K562 (cell line): ENCODE measurements around the gene TMEM87B. TPM values are rescaled to one million over a fixed set of nuclear protein-coding genes. Genes with fewer than 3 reads are reported as not detected.
A peak's percentile ranks its signal among the peaks of the same experiment; 100 is the strongest.

Experiments
- ATAC-seq: fragments of 200-7000 bp; cut with Tn5 transposase; 3 replicates; pipeline ENCODE4 v1.9.1; 2020; ENCODE audit warnings: moderate library complexity
- BruUV-seq: library from RNA; stranded (reverse); fragments of 400-500 nt; replicated peaks from 2 replicates; lab custom pipeline; 2021; lab: Mats Ljungman, UMichigan
- CTCF ChIA-PET: fragments of 300-600 bp; formaldehyde crosslinking; extraction: SDS; loops from one replicate; lab custom pipeline; 2021; ENCODE audit warnings: low intra/inter-chr PET ratio; lab: Yijun Ruan, JAX
- POLR2A ChIA-PET: fragments of 300-600, 350-650 bp; sonication (Branson Sonifier 250); formaldehyde crosslinking; extraction: SDS; loops from one replicate; lab custom pipeline; 2021; ENCODE audit warnings: antibody characterized with exemption, inconsistent platforms; lab: Yijun Ruan, JAX
- DNase-seq, 4 experiments: peaks; one replicate each; pipeline versions ENCODE4 v3.0.0 to v3.0.0-alpha.2; 2011 to 2018; ENCODE audit warnings: low spot score in 3 of 4, mixed read lengths in 3 of 4; ENCODE audit errors: extremely low read depth in 1 of 4
- FAIRE-seq: peaks from 2 replicates; lab custom pipeline; 2011; peaks lifted over from hg19 to GRCh38; lab: Jason Lieb, UNC
- H2AFZ ChIP-seq: 2 replicates; pipeline ENCODE4 v1.6.0; 2011; ENCODE audit warnings: low read depth, low read length, control low read depth, inconsistent platforms
- H3K27ac ChIP-seq: fragments of 200-600 bp; 3 replicates; pipeline ENCODE4 v1.8.0; 2011; ENCODE audit warnings: low read depth, mild to moderate bottlenecking, control low read depth, inconsistent platforms, low read length, moderate library complexity, mixed read lengths; ENCODE audit errors: extremely low read depth
- H3K27me3 ChIP-seq, 2 experiments: fragments of 300-600 bp in 1 of 2; 2 replicates in 1 of 2; 3 replicates in 1 of 2; pipeline versions ENCODE4 v1.6.0 to v1.8.0; 2011; ENCODE audit warnings: inconsistent platforms in 2 of 2, low read length in 2 of 2, mild to moderate bottlenecking in 1 of 2, mixed read lengths in 1 of 2, moderate library complexity in 1 of 2; ENCODE audit not compliant: control insufficient read depth in 2 of 2, insufficient read depth in 2 of 2
- H3K36me3 ChIP-seq: fragments of 300-600 bp; 3 replicates; pipeline ENCODE4 v1.8.0; 2011; ENCODE audit warnings: mild to moderate bottlenecking, low read length, inconsistent platforms; ENCODE audit not compliant: control insufficient read depth, insufficient read depth
- H3K4me1 ChIP-seq, 2 experiments: fragments of 200-600 bp in 1 of 2; replicated peaks in 1 of 2; 2 replicates in 1 of 2; 3 replicates in 1 of 2; pipeline versions ENCODE4 v1.5.1 to v1.8.0; 2011; ENCODE audit warnings: inconsistent platforms in 2 of 2, low read length in 2 of 2, mild to moderate bottlenecking in 1 of 2, mixed read lengths in 1 of 2, moderate library complexity in 1 of 2; ENCODE audit not compliant: control insufficient read depth in 2 of 2, insufficient read depth in 2 of 2
- H3K4me2 ChIP-seq: 2 replicates; pipeline ENCODE4 v1.6.1; 2011; ENCODE audit warnings: low read length, control low read depth, inconsistent platforms, mixed read lengths; ENCODE audit not compliant: insufficient read depth
- H3K4me3 ChIP-seq: fragments of 200-600 bp; sonication (generic), shearing (Covaris generic); 2 replicates; pipeline ENCODE4 v1.5.1; 2016; ENCODE audit warnings: control low read depth, inconsistent platforms
- H3K79me2 ChIP-seq: fragments of 200-600 bp; 3 replicates; pipeline ENCODE4 v1.8.0; 2011; ENCODE audit warnings: low read length, inconsistent platforms; ENCODE audit not compliant: control insufficient read depth, insufficient read depth
- H3K9ac ChIP-seq, 2 experiments: 2 replicates each; pipeline versions ENCODE4 v1.6.0 to v1.6.1; 2011; ENCODE audit warnings: low read depth in 2 of 2, low read length in 2 of 2, control low read depth in 1 of 2, inconsistent platforms in 1 of 2, mild to moderate bottlenecking in 1 of 2, mixed read lengths in 1 of 2; ENCODE audit not compliant: insufficient read depth in 1 of 2
- H3K9me1 ChIP-seq: one replicate; pipeline ENCODE4 v1.6.0; 2011; ENCODE audit warnings: inconsistent platforms, mild to moderate bottlenecking, low read length, moderate library complexity; ENCODE audit not compliant: control insufficient read depth, insufficient read depth
- H3K9me3 ChIP-seq: replicated peaks from 2 replicates; pipeline ENCODE4 v1.5.1; 2011; ENCODE audit warnings: low read depth, low read length, inconsistent platforms; ENCODE audit not compliant: control insufficient read depth, insufficient read depth
- H4K20me1 ChIP-seq: replicated peaks from 2 replicates; pipeline ENCODE4 v1.6.1; 2011; ENCODE audit warnings: low read length, inconsistent platforms, mixed read lengths; ENCODE audit not compliant: control insufficient read depth, insufficient read depth
- E2F1 ChIP-seq: sonication (generic); formaldehyde crosslinking; IDR thresholded peaks from 2 replicates; pipeline ENCODE4 v1.8.1; 2023; ENCODE audit warnings: mild to moderate bottlenecking, missing genetic modification reagents, moderate library complexity
- ELF1 ChIP-seq: fragments of 200-800 bp; sonication (Bioruptor generic); IDR thresholded peaks from 2 replicates; pipeline ENCODE4 v1.6.1; 2016; ENCODE audit warnings: missing genetic modification characterization, missing compliant biosample characterization
- MAZ ChIP-seq, 2 experiments: fragments of 450-650 bp in 1 of 2; sonication (generic) in 1 of 2; formaldehyde crosslinking; IDR thresholded peaks in 1 of 2; conservative IDR thresholded peaks in 1 of 2; 2 replicates each; pipeline versions ENCODE4 v1.4.0 to v1.5.0; 2020; ENCODE audit warnings: mild to moderate bottlenecking in 1 of 2, missing genetic modification reagents in 1 of 2
- NKRF ChIP-seq: fragments of 450-650 bp; IDR thresholded peaks from 2 replicates; pipeline ENCODE4 v1.6.1; 2016; ENCODE audit warnings: borderline replicate concordance
- TGIF2 ChIP-seq: sonication (generic); formaldehyde crosslinking; IDR thresholded peaks from 2 replicates; pipeline ENCODE4 v1.8.1; 2022; ENCODE audit warnings: mild to moderate bottlenecking, missing genetic modification reagents, moderate library complexity
- THAP12 ChIP-seq: fragments of 250-450 bp; sonication (Bioruptor Pico); IDR thresholded peaks from 2 replicates; pipeline ENCODE4 v1.9.0; 2021; ENCODE audit warnings: mild to moderate bottlenecking, inconsistent platforms
- ZBTB11 ChIP-seq, 3 experiments: fragments of 200-800 bp in 1 of 3; fragments of 250-450 bp in 1 of 3; fragments of 450-650 bp in 1 of 3; sonication (Bioruptor Pico) in 1 of 3; sonication (Bioruptor generic) in 1 of 3; formaldehyde crosslinking in 1 of 3; IDR thresholded peaks; 2 replicates each; pipeline versions ENCODE4 v1.6.1 to v1.8.0; 2016 to 2022; ENCODE audit warnings: mild to moderate bottlenecking in 2 of 3, missing genetic modification characterization in 2 of 3, missing compliant biosample characterization in 1 of 3, moderate library complexity in 1 of 3
- ZNF134 ChIP-seq: fragments of 250-450 bp; sonication (Bioruptor Pico); conservative IDR thresholded peaks from 2 replicates; pipeline ENCODE4 v1.4.0; 2020
- ZNF263 ChIP-seq: sonication (generic); formaldehyde crosslinking; IDR thresholded peaks from 2 replicates; pipeline ENCODE4 v1.8.0; 2022; ENCODE audit warnings: mild to moderate bottlenecking, missing genetic modification reagents, borderline replicate concordance
- ZNF354B ChIP-seq: fragments of 250-450 bp; sonication (Bioruptor Pico); IDR thresholded peaks from 2 replicates; pipeline ENCODE4 v1.4.0; 2020
- ZNF583 ChIP-seq: fragments of 250-450 bp; sonication (Bioruptor Pico); IDR thresholded peaks from 2 replicates; pipeline ENCODE4 v1.4.0; 2020
- ZNF668 ChIP-seq: fragments of 250-450 bp; sonication (Bioruptor Pico); IDR thresholded peaks from 2 replicates; pipeline ENCODE4 v1.8.0; 2022; ENCODE audit warnings: mild to moderate bottlenecking, inconsistent platforms
- WGBS: fragments of 100-300 bp; shearing (Covaris generic); methylation state at CpG from one replicate; pipeline ENCODE4 v1.1.6; 2016; ENCODE audit warnings: low coverage, mixed read lengths; ENCODE audit not compliant: insufficient coverage; ENCODE audit errors: missing lambda C conversion rate; 5-methylcytosine and 5-hydroxymethylcytosine counted together
- in situ Hi-C: fragments of 300-500 bp; cut with MboI; formaldehyde crosslinking; loops from 4 replicates; pipeline ENCODE4 v1.15.0; 2018; ENCODE audit warnings: inconsistent platforms, mixed read lengths
- intact Hi-C: fragments of 100-400 bp; cut with micrococcal nuclease; formaldehyde crosslinking; loops from 2 replicates; pipeline ENCODE4 v1.14.2; 2022
- polyA plus RNA-seq, 8 experiments: library from polyadenylated mRNA; depleted of rRNA in 4 of 8; stranded (reverse) in 5 of 8; unstranded in 3 of 8; fragments of >200 nt; fragmentation: Nextera tagmentation in 2 of 8; fragmentation: Illumina TruSeq in 1 of 8; extraction: Ambion mirVana in 2 of 8; extraction: Trizol in 1 of 8; gene quantifications; 2 replicates each; pipeline versions ENCODE4 v1.2.1 to v1.2.3, GENCODE V29; 2011 to 2014; ENCODE audit warnings: inconsistent platforms in 1 of 8, missing spikeins in 1 of 8
- total RNA-seq, 7 experiments: library from RNA; depleted of rRNA in 6 of 7; stranded (reverse); fragments of >200 nt in 6 of 7; fragmentation: Illumina TruSeq in 2 of 7; extraction: Trizol in 2 of 7; gene quantifications; 2 replicates each; pipeline versions ENCODE4 v1.2.1 to v1.2.3, GENCODE V29; 2011 to 2021; ENCODE audit warnings: low replicate concordance in 1 of 7

The TMEM87B gene
- total and polyA plus RNA-seq, 9 of the 15 experiments (the other 6 are each of a cell fraction or from before 2014, with no cell fraction given): 3.7 to 17.1 (median 11.0) TPM

GRCh38 chr2:112024896-112025491, 30.1 kb upstream of the TMEM87B start:
- in situ Hi-C loops (no loop called here), intact Hi-C loops (no loop called here)
- no TSS peak for BruUV-seq
- ChIA-PET POLR2A (no interaction called here), CTCF (no interaction called here)
- DNase-seq: no peak
- H3K36me3 ChIP-seq: no peaks in the 10 kb centered on the region
- peak overlapping the region in 1 of 2 experiments; percentile 6; a peak in 1 of 4 replicates for H3K9ac ChIP-seq
- H3K9me3 ChIP-seq: no peaks in the 10 kb centered on the region
- H3K27me3 ChIP-seq: no peaks in the 10 kb centered on the region
- no peak overlapping the region for H3K4me2 ChIP-seq
- H3K79me2 ChIP-seq: no peaks in the 10 kb centered on the region
- no peak overlapping the region for H3K4me3 ChIP-seq
- ATAC-seq: no peak
- peaks cover 13 to 25% of the 10 kb centered on the region in 2 experiments; a peak in 4 of 5 replicates for H3K4me1 ChIP-seq
- no peaks in the 10 kb centered on the region for H3K9me1 ChIP-seq
- no peak overlapping the region for H2AFZ ChIP-seq
- WGBS: 75% methylated on average over 10 of the region's 12 CpGs
- no peak overlapping the region for H3K27ac ChIP-seq
- FAIRE-seq: no peak
- H4K20me1 ChIP-seq: no peaks in the 10 kb centered on the region
- no peak for TF ChIP-seq ZNF583 (CRISPR knock-in tag)
- no peak for TF ChIP-seq TGIF2 (CRISPR knock-in tag)
- no peak for TF ChIP-seq ZNF354B
- TF ChIP-seq E2F1 (CRISPR knock-in tag): no peak
- no peak for TF ChIP-seq ZNF668 (CRISPR knock-in tag)
- no peak for TF ChIP-seq NKRF
- TF ChIP-seq ZNF134: no peak
- TF ChIP-seq ZNF263 (CRISPR knock-in tag): no peak
- no peak for TF ChIP-seq MAZ (CRISPR knock-in tag; conservative IDR thresholded peaks at IDR 0.05 in 1 of 2, IDR thresholded peaks at IDR 0.05 in 1 of 2)
- no peak for TF ChIP-seq THAP12 (CRISPR knock-in tag)
- no peak for TF ChIP-seq ELF1 (tag)
- no peak for TF ChIP-seq ZBTB11 (CRISPR knock-in tag; IDR thresholded peaks at IDR 0.05)
